Stimulated activated CD8-positive, alpha-beta memory T cell treated with anti-CD3 and anti-CD28 coated beads, Interleukin-4, amount 100 ng/mL, for 4 hours (primary cell): ENCODE measurements around the gene DACH1.

Experiments
- DNase-seq, 2 donors: peaks; one replicate each; pipeline ENCODE4 v3.0.0-alpha.2; 2020; ENCODE audit warnings: low read depth in 2 of 2, low spot score in 1 of 2

DACH1 gene

GRCh38 chr13:71714802-71715375 lies 152.1 kb downstream of the DACH1 start:
- no peak for DNase-seq

- no peak for DNase-seq
Measured at GRCh38 chr13:71712988-71713653, 153.9 kb downstream of the DACH1 start.

GRCh38 chr13:71704656-71705055 lies 162.3 kb downstream of the DACH1 start:
- DNase-seq, result no peak

- no peak for DNase-seq
Measured at GRCh38 chr13:71703138-71703537, 163.9 kb downstream of the DACH1 start.

GRCh38 chr13:71702253-71702652 lies 164.8 kb downstream of the DACH1 start:
- DNase-seq, result no peak

GRCh38 chr13:71701741-71702140 lies 165.3 kb downstream of the DACH1 start:
- DNase-seq, result no peak

- DNase-seq, result no peak
Measured at GRCh38 chr13:71699342-71699741, 167.7 kb downstream of the DACH1 start.

GRCh38 chr13:71695662-71696061 lies 171.3 kb downstream of the DACH1 start:
- no peak for DNase-seq

- DNase-seq, result no peak
Measured at GRCh38 chr13:71685072-71685471, 181.9 kb downstream of the DACH1 start.

GRCh38 chr13:71681901-71682613 lies 184.9 kb downstream of the DACH1 start:
- DNase-seq, result no peak

GRCh38 chr13:71677124-71677523 lies 189.9 kb downstream of the DACH1 start:
- DNase-seq, result no peak

- no peak for DNase-seq
Measured at GRCh38 chr13:71672512-71672911, 194.5 kb downstream of the DACH1 start.

GRCh38 chr13:71663431-71663830 lies 203.6 kb downstream of the DACH1 start:
- DNase-seq, result no peak

GRCh38 chr13:71661921-71662320 lies 205.1 kb downstream of the DACH1 start:
- DNase-seq, result no peak

- DNase-seq, result no peak
Measured at GRCh38 chr13:71659404-71659803, 207.6 kb downstream of the DACH1 start.

- DNase-seq, result no peak
Measured at GRCh38 chr13:71645467-71645866, 221.5 kb downstream of the DACH1 start.

- DNase-seq, result no peak
Measured at GRCh38 chr13:71644579-71644978, 222.4 kb downstream of the DACH1 start.

GRCh38 chr13:71643448-71643860 lies 223.6 kb downstream of the DACH1 start:
- no peak for DNase-seq

- no peak for DNase-seq
Measured at GRCh38 chr13:71638751-71639150, 228.3 kb downstream of the DACH1 start.

- DNase-seq, result no peak
Measured at GRCh38 chr13:71634602-71635443, 232.2 kb downstream of the DACH1 start.

- no peak for DNase-seq
Measured at GRCh38 chr13:71634182-71634581, 232.8 kb downstream of the DACH1 start.

- no peak for DNase-seq
Measured at GRCh38 chr13:71632721-71633120, 234.3 kb downstream of the DACH1 start.
